ENCODE results near the gene KNDC1. TPM values are rescaled to one million over a fixed set of nuclear protein-coding genes. Genes with fewer than 3 reads are reported as not detected.

KNDC1 gene
- total RNA-seq, 1 experiment from 2014 or later: 1.2 TPM

DNA sequence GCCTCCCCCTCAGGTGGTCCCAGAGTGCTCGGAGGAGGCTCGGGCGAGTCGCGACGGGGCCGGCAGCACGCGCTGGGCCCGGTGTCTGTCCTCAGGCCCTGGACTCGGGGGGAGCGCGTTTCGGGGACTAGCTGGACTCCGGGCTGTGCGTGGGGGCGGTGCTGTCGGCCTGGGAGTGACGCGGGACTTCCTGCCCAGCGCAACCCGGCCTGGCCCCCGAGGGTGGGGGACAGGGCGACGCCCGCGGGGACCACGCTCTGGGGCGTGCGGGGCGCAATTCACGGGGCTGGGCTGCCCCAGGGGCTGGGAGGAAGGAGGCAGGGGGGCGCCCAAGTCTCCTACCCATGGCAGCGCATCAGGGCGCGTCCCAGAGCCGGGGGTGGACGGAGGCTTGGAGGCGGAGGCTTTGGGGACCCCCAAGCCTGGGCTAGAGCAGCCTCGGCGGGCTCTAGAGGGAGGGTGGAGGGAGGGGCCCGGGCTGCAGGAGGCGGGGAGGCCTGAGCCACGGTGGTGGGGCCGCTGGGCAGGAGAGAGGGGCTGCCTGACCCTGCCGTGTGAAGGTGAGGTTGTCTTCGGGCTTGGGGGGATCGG lies 75.3 kb downstream of the KNDC1 start:
- no peaks in the 10 kb centered on the region for H3K36me3 Mint-ChIP-seq (ENCODE audit: insufficient read depth, unreplicated experiment)
- intact Hi-C loops (cut with micrococcal nuclease; ENCODE audit: unreplicated experiment): no loop called here
- no TSS peak for BruUV-seq (replicated peaks)
- H3K27me3 Mint-ChIP-seq (ENCODE audit: unreplicated experiment): peaks cover 29% of the 10 kb centered on the region
- H3K4me1 Mint-ChIP-seq (ENCODE audit: low read depth, unreplicated experiment): no peaks in the 10 kb centered on the region
- no peaks in the 10 kb centered on the region for H3K9me3 Mint-ChIP-seq (ENCODE audit: low read depth, unreplicated experiment)
- no peak overlapping the region for H3K4me3 Mint-ChIP-seq (ENCODE audit: low read depth, unreplicated experiment)
- TF ChIP-seq, protein P1, sequence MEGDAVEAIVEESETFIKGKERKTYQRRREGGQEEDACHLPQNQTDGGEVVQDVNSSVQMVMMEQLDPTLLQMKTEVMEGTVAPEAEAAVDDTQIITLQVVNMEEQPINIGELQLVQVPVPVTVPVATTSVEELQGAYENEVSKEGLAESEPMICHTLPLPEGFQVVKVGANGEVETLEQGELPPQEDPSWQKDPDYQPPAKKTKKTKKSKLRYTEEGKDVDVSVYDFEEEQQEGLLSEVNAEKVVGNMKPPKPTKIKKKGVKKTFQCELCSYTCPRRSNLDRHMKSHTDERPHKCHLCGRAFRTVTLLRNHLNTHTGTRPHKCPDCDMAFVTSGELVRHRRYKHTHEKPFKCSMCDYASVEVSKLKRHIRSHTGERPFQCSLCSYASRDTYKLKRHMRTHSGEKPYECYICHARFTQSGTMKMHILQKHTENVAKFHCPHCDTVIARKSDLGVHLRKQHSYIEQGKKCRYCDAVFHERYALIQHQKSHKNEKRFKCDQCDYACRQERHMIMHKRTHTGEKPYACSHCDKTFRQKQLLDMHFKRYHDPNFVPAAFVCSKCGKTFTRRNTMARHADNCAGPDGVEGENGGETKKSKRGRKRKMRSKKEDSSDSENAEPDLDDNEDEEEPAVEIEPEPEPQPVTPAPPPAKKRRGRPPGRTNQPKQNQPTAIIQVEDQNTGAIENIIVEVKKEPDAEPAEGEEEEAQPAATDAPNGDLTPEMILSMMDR (IDR thresholded peaks at IDR 0.05; ENCODE audit: unreplicated experiment): no peak
- CTCF ChIA-PET: no interaction called here
- DNase-seq: no peak
- H3K27ac Mint-ChIP-seq (ENCODE audit: unreplicated experiment): no peak overlapping the region

DNA sequence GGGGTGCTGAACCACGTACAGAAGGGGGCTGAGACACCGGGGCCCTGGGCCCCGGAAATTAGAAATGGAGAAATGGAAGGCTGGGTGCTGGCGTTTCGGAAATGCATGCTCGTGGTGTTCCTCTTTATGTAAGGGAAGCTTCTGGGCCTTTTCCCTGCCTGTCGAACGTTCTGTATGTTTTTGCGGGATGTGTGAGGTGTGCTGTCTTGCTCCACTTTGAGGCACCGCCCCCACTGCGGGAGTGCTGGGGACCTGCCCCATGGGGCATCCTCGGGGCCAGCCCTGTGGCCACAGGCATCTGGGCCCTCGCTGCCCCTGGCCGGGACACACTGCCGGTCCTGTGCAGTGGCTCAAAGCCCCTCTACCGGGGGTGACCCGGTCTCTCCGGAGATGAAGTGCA lies 75.9 kb downstream of the KNDC1 start:
- Mint-ChIP-seq H3K27ac (ENCODE audit: unreplicated experiment) (no peak overlapping the region), H3K4me1 (ENCODE audit: low read depth, unreplicated experiment) (no peaks in the 10 kb centered on the region), H3K27me3 (ENCODE audit: unreplicated experiment) (peaks cover 35% of the 10 kb centered on the region), H3K36me3 (ENCODE audit: insufficient read depth, unreplicated experiment) (no peaks in the 10 kb centered on the region), H3K4me3 (ENCODE audit: low read depth, unreplicated experiment) (no peak overlapping the region), H3K9me3 (ENCODE audit: low read depth, unreplicated experiment) (no peaks in the 10 kb centered on the region)
- BruUV-seq (replicated peaks): no TSS peak
- TF ChIP-seq, protein P1 (IDR thresholded peaks at IDR 0.05; ENCODE audit: unreplicated experiment): no peak
- intact Hi-C loops (cut with micrococcal nuclease; ENCODE audit: unreplicated experiment): no loop called here
- no peak for DNase-seq
- CTCF ChIA-PET: no interaction called here

DNA sequence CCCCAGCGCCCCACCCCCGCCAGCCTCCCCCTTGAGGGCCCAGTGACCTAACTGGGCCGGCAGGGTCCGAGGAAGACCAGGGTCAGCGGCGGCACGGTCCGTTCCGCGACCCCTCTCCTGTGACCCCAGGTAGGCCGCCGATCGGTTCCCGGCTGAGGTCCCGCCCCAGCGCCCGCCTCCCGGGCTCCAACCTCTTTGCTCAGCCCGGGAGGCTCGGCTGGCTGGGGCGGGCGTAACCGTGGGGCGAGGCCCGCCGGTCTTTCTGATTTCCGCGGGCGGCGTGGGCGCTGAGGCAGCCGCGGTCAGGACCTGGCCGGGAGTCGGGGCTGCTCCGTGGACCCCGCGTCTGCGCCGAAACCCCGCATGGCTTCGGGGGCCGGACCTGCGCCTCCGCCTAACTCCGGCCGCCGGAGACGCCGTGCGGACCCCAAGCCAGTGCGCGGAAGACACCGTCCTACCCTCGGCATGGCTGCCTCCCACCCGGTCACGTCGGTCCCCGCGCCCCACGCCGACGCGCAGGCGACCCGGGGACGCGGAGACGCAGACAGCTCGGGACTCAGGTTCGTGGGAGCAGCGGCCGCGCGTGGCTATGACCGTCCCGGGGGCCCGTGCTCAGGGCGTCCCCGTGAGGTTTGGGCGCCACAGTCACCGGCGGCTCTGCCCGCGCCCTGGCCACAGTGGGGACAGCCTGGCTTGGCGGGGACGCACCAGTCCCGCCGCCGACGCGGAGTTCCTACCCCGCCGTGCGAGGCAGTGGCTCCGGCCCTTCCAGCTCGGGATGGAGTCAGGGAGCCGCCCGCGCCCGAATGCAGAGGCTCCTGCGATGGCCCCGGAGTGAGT lies 76.6 kb downstream of the KNDC1 start:
- H3K27ac Mint-ChIP-seq (ENCODE audit: unreplicated experiment): no peak overlapping the region
- H3K4me3 Mint-ChIP-seq (ENCODE audit: low read depth, unreplicated experiment): no peak overlapping the region
- DNase-seq: no peak
- TF ChIP-seq, protein P1 (IDR thresholded peaks at IDR 0.05; ENCODE audit: unreplicated experiment): no peak
- no TSS peak for BruUV-seq (replicated peaks)
- no peaks in the 10 kb centered on the region for H3K36me3 Mint-ChIP-seq (ENCODE audit: insufficient read depth, unreplicated experiment)
- H3K9me3 Mint-ChIP-seq (ENCODE audit: low read depth, unreplicated experiment): no peaks in the 10 kb centered on the region
- no peaks in the 10 kb centered on the region for H3K4me1 Mint-ChIP-seq (ENCODE audit: low read depth, unreplicated experiment)
- CTCF ChIA-PET: no interaction called here
- peaks cover 37% of the 10 kb centered on the region for H3K27me3 Mint-ChIP-seq (ENCODE audit: unreplicated experiment)
- intact Hi-C loops (cut with micrococcal nuclease; ENCODE audit: unreplicated experiment): no loop called here

DNA sequence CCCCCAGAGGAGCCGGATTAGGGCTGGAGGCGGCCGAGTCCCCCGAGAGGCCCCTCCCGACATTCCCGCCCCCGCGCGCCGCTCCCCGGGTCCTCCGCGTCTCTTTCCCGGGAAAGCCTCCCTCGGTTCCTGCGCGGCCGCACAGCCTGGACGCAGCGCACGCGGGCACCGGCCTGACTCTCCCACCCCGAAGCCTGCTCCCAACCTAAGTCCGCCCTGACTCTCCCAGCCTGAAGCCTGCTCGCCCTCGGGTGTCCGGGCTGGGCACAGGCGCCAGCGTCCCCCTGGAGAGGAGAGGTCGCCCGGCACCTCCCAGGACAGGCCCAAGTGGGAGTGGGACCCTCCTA lies 77.2 kb downstream of the KNDC1 start:
- intact Hi-C loops (cut with micrococcal nuclease; ENCODE audit: unreplicated experiment): no loop called here
- Mint-ChIP-seq H3K36me3 (ENCODE audit: insufficient read depth, unreplicated experiment) (no peaks in the 10 kb centered on the region), H3K27ac (ENCODE audit: unreplicated experiment) (no peak overlapping the region), H3K4me3 (ENCODE audit: low read depth, unreplicated experiment) (no peak overlapping the region), H3K4me1 (ENCODE audit: low read depth, unreplicated experiment) (no peaks in the 10 kb centered on the region), H3K27me3 (ENCODE audit: unreplicated experiment) (peaks cover 39% of the 10 kb centered on the region), H3K9me3 (ENCODE audit: low read depth, unreplicated experiment) (no peaks in the 10 kb centered on the region)
- no peak for DNase-seq
- TF ChIP-seq, protein P1 (IDR thresholded peaks at IDR 0.05; ENCODE audit: unreplicated experiment): no peak
- no TSS peak for BruUV-seq (replicated peaks)
- CTCF ChIA-PET: no interaction called here

Data from Calu3 (cell line).